Breast epithelium (tissue), 4 donors: ENCODE data around the gene ELANE. TPM values are rescaled to one million over a fixed set of nuclear protein-coding genes. Genes with fewer than 3 reads are reported as not detected.
A peak's percentile ranks its signal among the peaks of the same experiment; 100 is the strongest.

Experiments
- DNase-seq, 2 donors: peaks; one replicate each; pipeline ENCODE4 v3.0.0-alpha.2; 2019; ENCODE audit warnings: low spot score in 2 of 2
- H3K27ac ChIP-seq, 2 donors: fragments of 200-600 bp; sonication (generic) in 1 of 2; one replicate each; pipeline ENCODE4 v1.5.1; 2016 to 2019; ENCODE audit warnings: mild to moderate bottlenecking in 1 of 2
- H3K27me3 ChIP-seq, 2 donors: fragments of 200-600 bp; sonication (generic) in 1 of 2; one replicate each; pipeline versions ENCODE4 v1.5.1 to v1.6.0; 2017 to 2019; ENCODE audit warnings: control low read depth in 1 of 2, mild to moderate bottlenecking in 1 of 2
- H3K36me3 ChIP-seq: fragments of 200-600 bp; one replicate; pipeline ENCODE4 v1.5.1; 2019
- H3K4me1 ChIP-seq, 2 donors: fragments of 200-600 bp; sonication (generic); one replicate each; pipeline ENCODE4 v1.5.1; 2016 to 2019; ENCODE audit warnings: control low read depth in 1 of 2
- H3K4me3 ChIP-seq, 3 donors: fragments of 200-600 bp; sonication (generic); 1 replicate in 2 of 3; 2 replicates in 1 of 3; pipeline ENCODE4 v1.5.1; 2016 to 2019; ENCODE audit warnings: mild to moderate bottlenecking in 3 of 3, moderate library complexity in 2 of 3
- H3K9me3 ChIP-seq, 2 donors: fragments of 200-600 bp; sonication (generic) in 1 of 2; one replicate each; pipeline ENCODE4 v1.5.1; 2016 to 2019; ENCODE audit warnings: control low read depth in 1 of 2
- CTCF ChIP-seq, 3 donors: fragments of 450-650 bp; IDR thresholded peaks; one replicate each; pipeline ENCODE4 v1.5.1; 2016 to 2017; ENCODE audit warnings: antibody characterized with exemption in 3 of 3, mild to moderate bottlenecking in 3 of 3, moderate library complexity in 3 of 3
- POLR2A ChIP-seq: fragments of 450-650 bp; IDR thresholded peaks from one replicate; pipeline ENCODE4 v1.6.1; 2016; ENCODE audit warnings: antibody characterized with exemption, mild to moderate bottlenecking, moderate library complexity
- POLR2AphosphoS5 ChIP-seq, 3 donors: sonication (generic); formaldehyde crosslinking; IDR thresholded peaks; one replicate each; pipeline ENCODE4 v1.6.1; 2017; ENCODE audit warnings: antibody characterized with exemption in 3 of 3
- intact Hi-C: fragments of 100-400 bp; cut with DNase I; formaldehyde crosslinking; loops from one replicate; pipeline ENCODE4 v1.15.1; 2023; ENCODE audit warnings: low total_unique reads
- total RNA-seq, 3 donors: library from RNA; depleted of rRNA; stranded (reverse); fragments of >200 nt; gene quantifications; one replicate each; pipeline ENCODE4 v1.1.0, GENCODE V29; 2016

Gene ELANE
- total RNA-seq, 3 donors from 2014 or later, result 0.98 to 5.0 (median 1.0) TPM

GRCh38 chr19:858284-858683 is 6.2 kb downstream of the ELANE start:
- DNase-seq, result no peak
- no peaks in the 10 kb centered on the region for H3K9me3 ChIP-seq
- peaks cover 6 to 10% of the 10 kb centered on the region in 2 donors for H3K4me1 ChIP-seq
- H3K27ac ChIP-seq, result peak overlapping the region in 1 of 2 donors; percentile 75
- H3K4me3 ChIP-seq, result no peak overlapping the region
- no peaks in the 10 kb centered on the region for H3K36me3 ChIP-seq
- TF ChIP-seq CTCF (IDR thresholded peaks at IDR 0.05) (no peak), POLR2A (no peak), POLR2AphosphoS5 (IDR thresholded peaks at IDR 0.05) (no peak)
- peaks cover 4% of the 10 kb centered on the region in 2 donors for H3K27me3 ChIP-seq
- intact Hi-C loops, result loop anchor here (5.0 kb wide), 2 partner anchors 59 to 124 kb away; partner anchors contain the start of genes KISS1R and WDR18

DNA sequence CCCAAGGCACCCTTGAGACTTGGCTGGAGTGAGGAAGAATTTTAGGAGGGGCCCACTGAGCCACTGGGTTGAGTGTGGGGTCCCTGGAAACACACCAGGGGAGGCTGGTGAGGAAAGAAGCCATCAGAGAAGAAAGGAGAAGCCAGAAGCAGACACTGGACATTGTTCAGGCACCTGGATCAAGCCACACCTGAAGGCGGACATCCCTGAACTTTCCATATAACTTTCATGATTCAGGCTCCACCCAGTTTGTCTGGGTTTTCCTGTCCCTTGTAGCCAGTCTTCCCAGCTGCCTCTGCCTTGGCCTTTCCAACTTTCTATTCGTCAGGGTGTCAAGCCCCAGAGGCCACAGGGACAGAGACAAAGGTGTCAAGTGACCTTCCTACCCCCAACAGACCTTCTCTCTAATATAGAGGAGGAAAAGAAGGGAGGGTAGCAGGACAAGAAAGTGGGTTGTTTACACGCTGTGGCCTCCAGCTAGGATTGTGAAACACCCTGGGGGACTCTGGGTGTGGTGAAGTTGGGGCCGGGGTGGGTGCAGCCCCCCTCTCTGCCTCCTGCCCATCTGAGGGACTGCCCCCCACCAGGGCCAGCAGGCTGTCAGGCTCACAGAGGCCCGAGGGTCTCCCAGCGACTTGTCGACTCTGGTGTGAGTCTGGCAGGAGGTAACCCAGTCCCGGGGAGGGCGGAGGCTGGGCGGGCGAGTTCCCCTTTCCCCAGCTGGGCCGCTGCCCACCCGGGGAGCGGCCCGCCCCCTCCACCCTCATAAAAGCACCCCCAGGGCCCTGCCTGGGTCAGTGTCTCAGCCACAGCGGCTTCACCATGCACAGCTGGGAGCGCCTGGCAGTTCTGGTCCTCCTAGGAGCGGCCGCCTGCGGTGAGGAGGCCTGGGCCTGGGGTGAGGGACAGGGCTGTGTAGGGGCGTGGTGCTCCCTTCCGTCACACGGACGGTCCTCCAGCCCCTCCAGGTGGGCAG is 7.1 kb downstream of the ELANE start, which contains the start of gene CFD:
CFD (plus strand) TSS at position 797 of the 976 bp plus-strand sequence; CDS start at position 823, 26 bp downstream.
- TF ChIP-seq POLR2AphosphoS5 (IDR thresholded peaks at IDR 0.05) (peak in 2 of 3 donors; percentile 38 to 65), POLR2A (no peak), CTCF (IDR thresholded peaks at IDR 0.05) (no peak)
- peak within 1 kb of the TSS; percentile 60 to 75 for H3K27ac ChIP-seq
- H3K4me1 ChIP-seq, result peaks cover 6 to 10% of the 10 kb centered on the region in 2 donors
- H3K9me3 ChIP-seq, result no peaks in the 10 kb centered on the region
- peaks cover 0 to 3% of the 10 kb centered on the region in 2 donors for H3K27me3 ChIP-seq
- intact Hi-C loops, result loop anchor here (5.0 kb wide), 2 partner anchors 58 to 123 kb away; partner anchors contain the start of genes KISS1R and WDR18
- DNase-seq, result no peak
- no peaks in the 10 kb centered on the region for H3K36me3 ChIP-seq
- H3K4me3 ChIP-seq, result peak within 1 kb of the TSS; percentile 49 to 77 (median 52)

DNA sequence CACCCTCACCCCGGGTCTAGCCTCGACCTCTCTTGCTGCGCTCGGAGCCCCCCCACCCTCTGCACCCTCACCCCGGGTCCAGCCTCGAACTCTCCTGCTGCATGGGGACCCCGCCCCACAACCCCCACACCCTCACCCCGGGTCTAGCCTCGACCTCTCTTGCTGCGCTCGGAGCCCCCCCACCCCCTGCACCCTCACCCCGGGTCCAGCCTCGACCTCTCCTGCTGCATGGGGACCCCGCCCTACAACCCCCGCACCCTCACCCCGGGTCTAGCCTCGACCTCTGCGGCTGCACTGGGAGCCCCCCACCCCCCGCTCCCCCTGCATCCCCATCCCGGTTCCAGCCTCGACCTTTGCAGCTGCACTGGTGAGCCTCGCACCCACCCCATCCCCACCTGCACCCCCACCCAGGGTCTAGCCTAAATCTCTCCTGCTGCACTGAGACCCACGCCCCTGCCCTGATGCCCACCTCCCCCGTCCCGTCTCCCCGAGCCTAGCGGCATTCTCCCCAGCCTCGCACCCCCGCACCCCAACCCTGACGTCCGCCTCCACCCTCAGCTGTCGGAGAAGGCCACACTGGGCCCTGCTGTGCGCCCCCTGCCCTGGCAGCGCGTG is 9.1 kb downstream of the ELANE start:
- Histone ChIP-seq H3K9me3 (no peaks in the 10 kb centered on the region), H3K4me1 (peaks cover 6 to 10% of the 10 kb centered on the region in 2 donors), H3K36me3 (no peaks in the 10 kb centered on the region), H3K27me3 (peaks cover 0 to 3% of the 10 kb centered on the region in 2 donors), H3K4me3 (peak overlapping the region; percentile 49 to 77 (median 52)), H3K27ac (no peak overlapping the region)
- TF ChIP-seq CTCF (IDR thresholded peaks at IDR 0.05) (no peak), POLR2AphosphoS5 (IDR thresholded peaks at IDR 0.05) (no peak), POLR2A (no peak)
- intact Hi-C loops, result no loop called here
- DNase-seq, result no peak

- Histone ChIP-seq H3K27me3 (peaks cover 0 to 3% of the 10 kb centered on the region in 2 donors), H3K9me3 (no peaks in the 10 kb centered on the region), H3K27ac (no peak overlapping the region), H3K36me3 (no peaks in the 10 kb centered on the region), H3K4me1 (peaks cover 6 to 10% of the 10 kb centered on the region in 2 donors), H3K4me3 (peak overlapping the region in 2 of 3 donors; percentile 27 to 52)
- intact Hi-C loops, result no loop called here
- DNase-seq, result no peak
- TF ChIP-seq POLR2A, result no peak
- peak in 1 of 3 donors; percentile 20 for TF ChIP-seq POLR2AphosphoS5 (IDR thresholded peaks at IDR 0.05)
- TF ChIP-seq CTCF (IDR thresholded peaks at IDR 0.05), result no peak
Measured at GRCh38 chr19:861756-862580, 9.9 kb downstream of the ELANE start.
